BLaER1 treated with 17β-estradiol and CSF1 and Interleukin-3, amounts not matched to agents 10 nM and 100 nM (cell line): ENCODE data around the gene CDHR1.

Experiments
- H3K27ac ChIP-seq, 11 experiments: shearing (Covaris generic); formaldehyde crosslinking; 2 replicates each; pipeline ENCODE4 v1.8.1; 2022
- H3K27me3 ChIP-seq, 11 experiments: shearing (Covaris generic); formaldehyde crosslinking; 2 replicates each; pipeline ENCODE4 v1.8.1; 2022
- H3K36me3 ChIP-seq, 11 experiments: shearing (Covaris generic); formaldehyde crosslinking; 2 replicates each; pipeline ENCODE4 v1.8.1; 2022
- H3K4me1 ChIP-seq, 10 experiments: shearing (Covaris generic); formaldehyde crosslinking; 2 replicates each; pipeline ENCODE4 v1.8.1; 2022
- H3K4me2 ChIP-seq, 11 experiments: shearing (Covaris generic); formaldehyde crosslinking; 2 replicates each; pipeline ENCODE4 v1.8.1; 2022
- H3K4me3 ChIP-seq, 10 experiments: shearing (Covaris generic); formaldehyde crosslinking; 2 replicates each; pipeline ENCODE4 v1.8.1; 2022
- H3K9ac ChIP-seq, 11 experiments: shearing (Covaris generic); formaldehyde crosslinking; 2 replicates each; pipeline ENCODE4 v1.8.1; 2022
- H3K9me3 ChIP-seq, 11 experiments: shearing (Covaris generic); formaldehyde crosslinking; replicated peaks in 1 of 11; 2 replicates each; pipeline ENCODE4 v1.8.1; 2022
- H4K20me1 ChIP-seq, 11 experiments: shearing (Covaris generic); formaldehyde crosslinking; 2 replicates each; pipeline ENCODE4 v1.8.1; 2022
- Cebpa-rat ChIP-seq, 11 experiments: shearing (Covaris generic); IDR thresholded peaks; 2 replicates each; pipeline ENCODE4 v1.8.1; 2022

The CDHR1 gene

GRCh38 chr10:84172467-84173356 lies 21.6 kb upstream of the CDHR1 start:
- Histone ChIP-seq H3K4me3 (no peak overlapping the region), H4K20me1 (no peaks in the 10 kb centered on the region), H3K9me3 (peaks cover under 1 to 11% (median 8%) of the 10 kb centered on the region in 11 experiments; a peak in 14 of 22 replicates), H3K27me3 (no peaks in the 10 kb centered on the region), H3K9ac (peak overlapping the region in 5 of 11 experiments; percentile 18 to 56 (median 45); a peak in 6 of 22 replicates), H3K4me2 (peak overlapping the region in 7 of 11 experiments; percentile 26 to 60 (median 38); a peak in 12 of 22 replicates), H3K27ac (peak overlapping the region in 10 of 11 experiments; percentile 30 to 77 (median 62); a peak in 16 of 22 replicates), H3K4me1 (peaks cover 12 to 33% (median 18%) of the 10 kb centered on the region in 10 experiments), H3K36me3 (no peaks in the 10 kb centered on the region)
- no peak for TF ChIP-seq Cebpa-rat (IDR thresholded peaks at IDR 0.05)

DNA sequence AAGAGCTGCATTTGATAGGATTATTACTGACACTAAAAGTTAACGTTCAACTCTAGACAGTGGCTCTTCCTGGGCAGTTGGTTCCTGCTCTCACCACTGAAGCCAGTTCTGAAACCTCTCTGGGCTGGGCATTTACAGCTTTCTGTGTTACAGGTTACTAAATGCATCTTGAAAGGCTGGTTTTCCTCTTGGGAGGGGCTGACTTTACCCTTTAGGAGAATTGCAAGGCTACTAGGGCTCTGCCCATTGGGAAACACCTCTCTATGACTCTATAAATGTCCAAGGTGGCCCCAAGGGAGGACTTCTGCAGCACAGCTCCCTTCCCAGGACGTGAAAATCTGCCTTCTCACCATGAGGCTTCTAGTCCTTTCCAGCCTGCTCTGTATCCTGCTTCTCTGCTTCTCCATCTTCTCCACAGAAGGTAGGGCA lies 20.8 kb upstream of the CDHR1 start, which contains the start of gene GPR15LG:
Gene GPR15LG (plus strand): TSS at position 301 of the 429 bp plus-strand sequence. CDS start 51 bp downstream, at position 352.
- no peak within 1 kb of the TSS for H3K4me3 ChIP-seq
- TF ChIP-seq Cebpa-rat (IDR thresholded peaks at IDR 0.05): no peak
- no peaks in the 10 kb centered on the region for H3K36me3 ChIP-seq
- H3K27ac ChIP-seq: peak within 1 kb of the TSS in 9 of 11 experiments; percentile 30 to 77 (median 64); a peak in 13 of 22 replicates
- no peaks in the 10 kb centered on the region for H3K27me3 ChIP-seq
- H3K4me2 ChIP-seq: peak within 1 kb of the TSS in 6 of 11 experiments; percentile 28 to 60 (median 40); a peak in 10 of 22 replicates
- H4K20me1 ChIP-seq: no peaks in the 10 kb centered on the region
- H3K9ac ChIP-seq: peak within 1 kb of the TSS in 4 of 11 experiments; percentile 14 to 56 (median 34); a peak in 3 of 22 replicates
- H3K4me1 ChIP-seq: peaks cover 19 to 41% (median 26%) of the 10 kb centered on the region in 10 experiments
- H3K9me3 ChIP-seq: peaks cover 0 to 3% (median 0%) of the 10 kb centered on the region in 11 experiments; a peak in 5 of 22 replicates

DNA sequence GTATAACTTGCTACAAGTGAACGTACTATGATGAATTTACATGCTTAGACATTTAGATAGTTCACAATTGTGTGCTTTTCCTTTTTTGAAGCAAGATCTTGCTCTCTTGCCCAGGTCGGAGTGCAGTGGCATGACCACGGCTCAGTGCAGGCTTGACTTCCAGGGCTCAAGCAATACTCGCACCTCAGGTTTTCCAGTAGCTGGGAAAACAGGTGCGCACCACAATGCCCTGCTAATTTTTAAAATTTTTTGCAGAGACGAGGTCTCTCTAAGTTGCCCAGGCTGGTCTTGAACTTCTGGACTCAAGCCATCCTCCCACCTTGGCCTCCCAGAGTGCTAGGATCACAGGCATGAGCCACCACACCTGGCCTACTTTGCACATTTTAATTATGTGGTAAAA lies 18.9 kb upstream of the CDHR1 start:
- Histone ChIP-seq H3K36me3 (no peaks in the 10 kb centered on the region), H3K4me1 (peaks cover 29 to 52% (median 37%) of the 10 kb centered on the region in 10 experiments), H3K4me3 (no peak overlapping the region), H3K4me2 (no peak overlapping the region), H3K27me3 (no peaks in the 10 kb centered on the region), H3K9ac (no peak overlapping the region), H3K27ac (no peak overlapping the region), H3K9me3 (peaks cover 0 to 3% (median 1%) of the 10 kb centered on the region in 11 experiments; a peak in 10 of 22 replicates), H4K20me1 (no peaks in the 10 kb centered on the region)
- no peak for TF ChIP-seq Cebpa-rat (IDR thresholded peaks at IDR 0.05)

DNA sequence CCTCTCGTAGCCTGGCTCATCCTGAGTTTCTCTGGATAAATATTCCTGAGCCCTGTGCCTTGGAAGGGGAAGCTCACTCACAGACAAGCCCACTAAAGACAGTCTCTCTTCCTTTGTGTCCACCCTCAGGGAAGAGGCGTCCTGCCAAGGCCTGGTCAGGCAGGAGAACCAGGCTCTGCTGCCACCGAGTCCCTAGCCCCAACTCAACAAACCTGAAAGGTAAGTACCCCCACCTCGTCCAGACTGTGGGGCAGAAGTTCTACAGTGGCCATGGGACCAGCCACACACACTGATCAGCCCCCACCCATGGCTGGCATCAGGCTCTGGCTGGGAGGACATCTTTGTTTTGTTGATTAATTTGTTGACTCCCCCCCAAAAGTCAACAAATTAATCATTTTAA lies 18.0 kb upstream of the CDHR1 start:
- no peak for TF ChIP-seq Cebpa-rat (IDR thresholded peaks at IDR 0.05)
- Histone ChIP-seq H3K4me3 (no peak overlapping the region), H3K9me3 (peaks cover 7 to 12% (median 11%) of the 10 kb centered on the region in 11 experiments; a peak in 18 of 22 replicates)

DNA sequence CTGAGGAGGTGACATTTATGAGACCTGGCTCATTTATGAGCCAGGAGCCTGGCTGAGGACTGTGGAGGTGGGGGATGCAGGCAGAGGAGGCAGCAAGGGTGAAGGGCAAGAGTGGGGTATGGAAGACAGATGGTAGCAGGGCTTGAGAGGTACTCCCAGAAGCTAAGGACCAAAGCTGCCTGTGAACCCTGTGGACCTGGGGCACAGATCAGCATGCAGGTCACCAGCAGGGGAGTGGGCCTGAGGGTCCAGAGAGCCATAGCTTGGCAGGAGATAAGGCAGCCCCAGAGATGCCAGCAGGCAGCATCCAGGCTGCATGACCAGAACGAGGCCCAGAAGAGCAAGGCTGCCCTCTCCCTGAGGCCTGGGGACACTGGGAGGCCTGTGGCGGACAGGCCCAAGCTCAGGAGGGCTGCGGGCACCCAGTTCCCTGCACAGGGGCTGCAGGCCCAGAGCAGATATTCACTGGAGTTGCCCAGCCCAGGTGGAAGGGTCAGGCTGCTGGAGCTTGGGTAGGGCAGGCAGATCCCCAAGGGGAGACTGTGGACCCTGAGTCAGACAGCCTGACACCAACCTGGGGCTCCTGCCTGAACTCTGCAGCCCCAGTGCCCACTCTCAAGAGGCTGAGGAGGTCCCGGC lies 17.4 kb upstream of the CDHR1 start:
- Histone ChIP-seq H3K36me3 (no peaks in the 10 kb centered on the region), H3K4me2 (peak overlapping the region; percentile 52 to 74 (median 62); a peak in 20 of 22 replicates), H3K4me1 (peaks cover 23 to 45% (median 36%) of the 10 kb centered on the region in 10 experiments), H3K27ac (peak overlapping the region in 8 of 11 experiments; percentile 44 to 62 (median 54); a peak in 16 of 22 replicates), H3K9me3 (peaks cover 8 to 18% (median 17%) of the 10 kb centered on the region in 11 experiments; a peak in 18 of 22 replicates), H3K27me3 (no peaks in the 10 kb centered on the region), H3K9ac (peak overlapping the region in 4 of 11 experiments; percentile 27 to 43 (median 32); a peak in 4 of 22 replicates), H4K20me1 (no peaks in the 10 kb centered on the region), H3K4me3 (no peak overlapping the region)
- TF ChIP-seq Cebpa-rat (IDR thresholded peaks at IDR 0.05): no peak

More for the DNA sequence above, 18.0 kb upstream of the CDHR1 start:
- H3K27ac ChIP-seq: no peak overlapping the region; a peak in 1 of 22 replicates
- no peaks in the 10 kb centered on the region for H3K36me3 ChIP-seq
- H4K20me1 ChIP-seq: no peaks in the 10 kb centered on the region
- no peaks in the 10 kb centered on the region for H3K27me3 ChIP-seq
- H3K4me1 ChIP-seq: peaks cover 29 to 51% (median 37%) of the 10 kb centered on the region in 10 experiments
- H3K4me2 ChIP-seq: no peak overlapping the region
- H3K9ac ChIP-seq: no peak overlapping the region

DNA sequence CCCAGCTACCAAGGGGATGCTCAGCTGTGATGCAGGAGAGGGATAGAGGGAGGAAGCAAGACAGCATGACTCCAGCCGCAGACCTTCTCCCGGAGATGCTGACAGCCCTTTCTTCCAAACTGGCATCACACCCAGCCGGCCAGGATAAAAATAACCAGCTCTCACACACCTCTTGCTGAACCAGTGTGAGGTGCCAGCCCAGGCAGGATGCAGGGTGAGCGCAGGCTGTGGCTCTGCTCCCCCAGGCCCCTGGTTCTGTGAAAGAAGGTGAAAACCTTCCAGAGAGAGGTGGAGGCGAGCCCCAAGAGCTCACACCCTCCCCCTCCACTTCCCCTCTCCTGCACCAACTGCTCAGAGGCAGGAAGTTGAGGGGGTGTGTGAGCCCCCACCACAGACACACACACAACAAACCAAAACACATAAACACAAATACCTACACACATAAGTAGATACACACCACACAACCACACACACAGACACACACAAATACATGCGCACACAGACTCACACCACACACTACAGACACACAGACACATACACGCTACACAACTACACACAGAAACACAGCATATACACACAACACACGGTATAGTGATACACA lies 16.7 kb upstream of the CDHR1 start:
- no peak for TF ChIP-seq Cebpa-rat (IDR thresholded peaks at IDR 0.05)
- Histone ChIP-seq H3K4me3 (no peak overlapping the region), H3K4me1 (peaks cover 23 to 40% (median 29%) of the 10 kb centered on the region in 10 experiments), H4K20me1 (no peaks in the 10 kb centered on the region), H3K9me3 (peaks cover 8 to 24% (median 17%) of the 10 kb centered on the region in 11 experiments; a peak in 18 of 22 replicates), H3K4me2 (peak overlapping the region; percentile 52 to 74 (median 62)), H3K36me3 (no peaks in the 10 kb centered on the region), H3K27ac (peak overlapping the region in 8 of 11 experiments; percentile 44 to 62 (median 54); a peak in 16 of 22 replicates), H3K9ac (peak overlapping the region in 6 of 11 experiments; percentile 27 to 49 (median 40); a peak in 7 of 22 replicates), H3K27me3 (no peaks in the 10 kb centered on the region)

DNA sequence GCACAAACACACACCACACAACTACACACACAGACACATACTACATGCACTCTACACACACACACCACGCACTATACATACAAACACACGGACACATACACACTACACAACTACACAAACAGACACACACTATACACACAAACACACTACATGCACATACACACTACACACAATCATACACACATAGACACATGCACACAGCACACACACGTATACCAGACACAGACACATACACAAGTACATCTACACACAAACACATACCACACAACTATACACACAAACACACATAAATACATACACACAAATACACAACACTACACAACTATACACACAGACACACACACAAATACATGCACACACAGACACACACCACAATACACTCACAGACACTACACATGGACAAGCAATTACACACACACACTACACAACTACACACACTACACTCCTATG lies 16.2 kb upstream of the CDHR1 start:
- Histone ChIP-seq H4K20me1 (no peaks in the 10 kb centered on the region), H3K4me3 (no peak overlapping the region), H3K9me3 (peaks cover 8 to 24% (median 17%) of the 10 kb centered on the region in 11 experiments; a peak in 18 of 22 replicates), H3K27ac (peak overlapping the region in 8 of 11 experiments; percentile 44 to 62 (median 54); a peak in 13 of 22 replicates), H3K27me3 (no peaks in the 10 kb centered on the region), H3K9ac (peak overlapping the region in 1 of 11 experiments; percentile 37; a peak in 2 of 22 replicates), H3K36me3 (no peaks in the 10 kb centered on the region), H3K4me2 (peak overlapping the region; percentile 52 to 74 (median 62)), H3K4me1 (peaks cover 23 to 36% (median 28%) of the 10 kb centered on the region in 10 experiments)
- no peak for TF ChIP-seq Cebpa-rat (IDR thresholded peaks at IDR 0.05)
